Stimulated activated CD4-positive, alpha-beta T cell treated with anti-CD3 and anti-CD28 coated beads, TNF-alpha, amount 100 ng/mL, for 4 hours (primary cell): ENCODE measurements around the gene ESR1.
"Not testable (repeated sequence)": the region's sequence is repeated elsewhere in the genome, so short reads cannot be mapped to it uniquely, and the experiment has no call there.

ENCODE experiments used
- DNase-seq, 3 experiments: peaks; one replicate each; pipeline ENCODE4 v3.0.0-alpha.2; 2020; ENCODE audit warnings: low read depth in 3 of 3

Gene ESR1

GRCh38 chr6:152130441-152130840 is 323.0 kb downstream of the ESR1 start:
- DNase-seq, result no peak

- no peak for DNase-seq
These were observed 328.4 kb downstream of the ESR1 start for GRCh38 chr6:152135755-152136448.

DNA sequence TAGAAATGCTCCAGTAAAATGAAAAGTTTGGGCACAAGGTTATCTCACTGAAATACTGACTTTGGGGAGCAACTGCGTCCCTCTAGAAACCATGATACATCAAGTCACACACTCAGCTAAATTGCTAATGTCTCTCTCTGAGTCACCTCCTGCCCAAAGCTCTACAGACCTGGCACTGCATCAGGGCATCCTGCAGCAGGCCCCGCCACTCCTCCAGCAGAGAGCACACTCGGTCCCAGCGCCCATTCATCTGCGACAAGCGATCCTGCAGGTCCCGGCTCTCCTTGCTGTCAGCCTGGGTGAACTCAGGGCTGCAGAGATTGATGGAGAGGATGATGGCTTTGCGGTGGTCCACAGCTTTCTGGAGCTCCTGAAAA is 329.0 kb downstream of the ESR1 start:
- no peak for DNase-seq

GRCh38 chr6:152138344-152138743 is 330.9 kb downstream of the ESR1 start:
- DNase-seq, result not testable (repeated sequence)

DNA sequence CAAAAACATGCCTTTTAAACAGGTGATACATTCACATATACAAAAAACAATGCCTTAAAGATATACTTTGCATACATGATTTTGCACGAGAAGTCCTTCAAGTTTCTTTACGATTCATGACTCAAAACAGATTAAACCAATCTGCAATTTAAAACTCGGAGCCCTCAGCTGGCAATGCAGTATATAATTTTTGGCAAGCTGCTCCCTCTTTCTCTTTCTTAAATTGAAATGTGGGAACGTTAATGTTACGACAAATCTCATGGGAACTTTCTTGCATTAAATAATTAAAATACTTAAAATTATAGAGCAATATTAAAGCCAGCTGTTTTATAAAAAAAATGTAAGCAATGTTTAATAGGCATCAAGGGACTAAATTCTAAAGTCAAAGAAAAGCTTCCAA is 334.6 kb downstream of the ESR1 start:
- no peak for DNase-seq

DNA sequence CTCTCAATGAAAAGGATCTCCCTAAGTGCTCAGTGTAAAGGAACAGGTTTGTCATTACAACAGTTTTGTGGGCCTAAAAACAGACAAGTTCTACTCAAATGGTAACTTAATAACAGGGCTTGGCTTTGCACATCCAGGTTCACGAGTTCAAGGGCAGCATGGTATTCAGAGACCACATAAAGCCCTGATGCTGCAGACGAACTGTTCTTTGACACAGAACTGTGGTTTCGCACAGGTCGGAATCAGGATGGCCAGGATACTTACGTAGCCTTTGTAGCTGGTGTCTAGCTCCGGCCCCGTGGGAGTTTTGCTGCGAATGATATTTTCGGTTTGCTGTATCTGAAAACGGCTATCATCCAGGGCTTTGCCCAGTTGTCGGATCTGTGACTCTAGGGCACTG is 335.9 kb downstream of the ESR1 start:
- no peak for DNase-seq

DNA sequence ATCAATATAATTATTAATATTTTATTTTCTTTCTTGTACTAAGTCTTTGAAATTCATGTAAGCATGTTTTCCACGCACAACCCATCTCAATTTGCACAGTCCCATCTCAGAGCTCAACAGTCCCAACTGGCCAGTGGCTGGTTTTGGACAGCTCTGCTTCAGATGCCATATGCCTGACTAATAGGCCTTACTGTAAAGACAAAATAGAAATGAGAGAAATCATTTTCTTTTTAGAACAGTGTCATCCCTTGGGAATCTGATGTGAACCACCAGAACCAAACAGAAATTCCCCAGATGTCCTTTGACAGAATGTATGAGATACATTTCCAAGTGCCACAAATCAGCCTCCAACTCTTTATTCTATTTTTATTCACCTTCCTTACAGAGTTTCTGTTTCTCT is 338.9 kb downstream of the ESR1 start:
- DNase-seq, result no peak

- no peak for DNase-seq
These were observed 339.8 kb downstream of the ESR1 start for GRCh38 chr6:152147269-152147668.

GRCh38 chr6:152148412-152148811 is 340.9 kb downstream of the ESR1 start:
- DNase-seq, result no peak

DNA sequence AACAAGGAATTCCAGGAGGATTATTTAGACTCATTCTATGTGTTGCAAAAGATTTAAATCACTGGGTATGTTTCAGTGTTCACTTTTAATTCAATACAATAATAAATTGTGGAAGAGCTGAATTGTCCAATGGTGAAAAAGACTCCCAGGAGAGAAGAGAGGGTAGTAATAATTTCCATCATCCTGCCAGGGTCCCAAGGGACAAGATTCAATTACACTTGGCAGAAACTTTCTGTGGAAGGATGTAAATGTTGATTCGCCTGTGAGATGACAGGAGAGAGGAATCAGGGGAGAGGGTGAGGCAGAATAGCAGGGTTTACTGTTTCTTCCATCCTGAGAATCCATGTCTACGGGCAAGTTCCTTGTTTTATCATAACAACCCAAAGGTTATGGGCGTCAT is 342.7 kb downstream of the ESR1 start:
- DNase-seq, result no peak

DNA sequence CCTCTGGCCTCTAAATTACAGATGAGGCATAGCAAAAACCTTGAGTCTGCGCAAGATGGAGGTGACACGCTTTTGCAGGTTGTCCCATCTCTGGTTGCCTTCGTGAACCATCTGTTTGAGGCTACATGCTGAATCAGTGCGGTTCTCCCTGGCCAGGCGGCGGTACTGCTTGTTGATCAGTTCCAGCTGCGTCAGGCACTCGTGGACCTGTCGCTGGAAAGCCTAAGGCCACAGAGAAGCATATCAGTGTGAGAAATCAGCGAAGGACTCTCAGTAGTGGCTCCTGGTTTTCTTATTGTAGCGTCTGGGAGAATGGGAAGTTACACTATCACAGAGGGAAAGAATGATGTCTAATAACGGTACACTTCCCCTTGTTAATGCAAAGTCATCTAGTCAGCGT is 344.4 kb downstream of the ESR1 start:
- no peak for DNase-seq

DNA sequence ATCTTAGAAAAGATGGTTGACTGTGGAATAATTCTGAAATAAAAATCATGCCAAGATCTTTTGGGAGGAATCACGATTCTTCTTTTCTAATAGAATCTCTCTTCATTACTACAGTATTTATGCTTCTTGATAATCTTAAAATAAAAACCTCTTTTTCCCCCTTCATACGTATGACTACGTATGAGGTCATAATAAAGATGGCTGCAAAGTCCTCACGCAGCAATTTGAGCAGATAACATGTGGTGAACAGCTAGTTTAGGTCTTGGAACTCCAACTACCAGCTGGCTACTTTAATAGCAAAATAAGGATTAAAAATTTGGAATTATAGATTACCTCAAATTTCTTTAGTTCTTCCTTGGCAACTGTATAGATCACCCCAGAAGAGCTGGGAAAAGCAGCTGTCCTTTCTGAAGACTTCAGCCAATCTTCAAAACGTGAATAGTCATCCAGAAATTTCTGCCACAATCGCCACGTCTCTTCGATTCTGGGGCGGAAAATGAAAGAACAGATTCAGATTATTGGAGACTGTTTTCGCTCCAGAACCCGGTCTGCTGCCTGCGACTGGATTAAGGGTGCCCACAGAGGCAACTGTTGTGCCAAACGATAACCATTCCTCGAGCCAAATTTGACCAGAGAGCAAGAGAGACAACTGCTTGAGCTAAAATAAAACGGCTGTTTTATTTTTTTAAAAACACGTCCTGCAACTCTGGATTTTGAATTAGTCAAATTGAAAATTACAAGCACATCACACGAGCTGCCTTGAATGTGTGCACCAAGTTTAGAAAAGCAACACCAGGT is 347.3 kb downstream of the ESR1 start:
- no peak for DNase-seq

- no peak for DNase-seq
These were observed 348.3 kb downstream of the ESR1 start for GRCh38 chr6:152155792-152156191.

GRCh38 chr6:152160346-152160745 is 352.9 kb downstream of the ESR1 start:
- DNase-seq, result no peak

GRCh38 chr6:152161501-152161900 is 354.0 kb downstream of the ESR1 start:
- DNase-seq, result no peak

GRCh38 chr6:152164957-152165356 is 357.5 kb downstream of the ESR1 start:
- DNase-seq, result no peak

GRCh38 chr6:152166497-152166896 is 359.0 kb downstream of the ESR1 start:
- DNase-seq, result no peak

GRCh38 chr6:152166897-152167296 is 359.4 kb downstream of the ESR1 start:
- DNase-seq, result no peak

GRCh38 chr6:152167641-152168603 is 360.4 kb downstream of the ESR1 start:
- DNase-seq, result no peak

DNA sequence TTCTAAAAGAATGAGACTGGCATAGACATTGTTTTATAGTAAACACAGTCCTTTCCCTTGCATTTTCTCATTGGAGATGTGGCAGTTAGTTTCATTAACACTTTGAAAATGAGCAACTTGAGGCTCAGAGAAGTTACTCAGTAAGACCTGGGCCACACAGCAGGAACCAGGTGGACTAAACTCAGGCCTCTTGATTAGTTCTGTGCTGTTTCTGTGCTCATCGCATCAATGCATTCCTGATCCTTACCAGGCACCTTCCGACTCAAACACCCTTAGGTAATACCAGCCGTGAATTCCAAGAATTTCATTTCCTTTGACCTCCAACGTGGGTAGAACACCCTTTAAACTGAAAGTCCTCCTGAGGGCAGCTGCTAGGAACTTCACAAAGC is 362.8 kb downstream of the ESR1 start:
- DNase-seq, result no peak

- DNase-seq, result peak in 1 of 3 experiments; percentile 25
These were observed 363.5 kb downstream of the ESR1 start for GRCh38 chr6:152170702-152171667.
